Left colon (tissue), 2 donors: ENCODE data around the gene CABP1. TPM values are rescaled to one million over a fixed set of nuclear protein-coding genes. Genes with fewer than 3 reads are reported as not detected.

ENCODE experiments used
- ATAC-seq: fragments of 200-7000 bp; cut with Tn5 transposase; one replicate; pipeline ENCODE4 v1.9.1; 2020; ENCODE audit warnings: mild to moderate bottlenecking, moderate library complexity
- DNase-seq, 2 donors: peaks; one replicate each; pipeline ENCODE4 v3.0.0-alpha.2; 2020
- intact Hi-C, 2 donors: fragments of 100-400 bp; cut with DNase I in 1 of 2; cut with micrococcal nuclease in 1 of 2; formaldehyde crosslinking; loops; one replicate each; pipeline versions ENCODE4 v1.11.2 to v1.14.0; 2022; cut with DNase I, micrococcal nuclease
- total RNA-seq, 2 donors: library from RNA; stranded (reverse); fragmentation: NEBNext Ultra II Directional; extraction: Animal tissue kit (Norgen Biotek cat#: 25700); gene quantifications; one replicate each; pipeline ENCODE4 v1.2.1, GENCODE V29; 2021
- donor health status: DM: no; HTN: no; CAD: no.
- donor health status: DM: yes; HTN: yes; CAD: no.

The CABP1 gene
- total RNA-seq, 2 donors from 2014 or later: 1.2 to 2.5 TPM

DNA sequence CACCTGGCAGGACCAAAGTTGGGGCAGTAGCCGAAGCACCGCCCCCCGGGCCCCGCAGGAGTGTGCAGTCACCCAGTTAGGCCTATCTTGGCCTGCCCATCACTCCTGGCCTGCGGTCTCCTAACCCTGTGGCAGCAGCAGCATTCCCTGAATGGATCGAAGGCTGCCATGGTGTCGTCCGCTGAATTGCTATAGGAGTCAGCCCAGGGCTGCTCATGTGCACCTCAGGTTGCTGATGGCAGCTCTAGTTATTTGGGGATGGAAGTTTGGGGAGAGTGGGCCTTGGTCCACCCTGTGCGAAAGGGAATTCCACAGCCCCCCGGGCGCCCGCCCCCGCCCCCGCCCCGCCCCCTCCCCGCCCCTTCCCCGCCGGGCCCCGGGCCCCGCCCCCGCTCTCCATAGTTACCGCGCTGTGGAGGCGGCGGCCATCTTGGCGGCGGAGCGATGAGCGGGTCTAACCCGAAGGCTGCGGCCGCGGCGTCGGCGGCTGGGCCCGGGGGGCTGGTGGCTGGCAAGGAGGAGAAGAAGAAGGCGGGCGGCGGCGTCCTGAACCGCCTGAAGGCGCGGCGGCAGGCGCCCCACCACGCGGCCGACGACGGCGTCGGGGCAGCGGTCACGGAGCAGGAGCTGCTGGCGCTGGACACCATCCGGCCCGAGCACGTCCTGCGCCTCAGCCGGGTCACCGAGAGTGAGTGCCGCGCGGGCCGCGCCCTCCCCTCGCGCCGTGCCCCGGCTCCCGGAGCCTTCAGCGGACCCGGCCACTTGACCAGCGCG lies 69.8 kb downstream of the CABP1 start, which contains the start of gene UNC119B:
UNC119B (plus strand) TSS at position 428 of the 774 bp plus-strand sequence; CDS start at position 445, 17 bp downstream.
- intact Hi-C loops: loop anchor here in 1 of 2 donors (5.0 kb wide), 1 partner anchor 63 kb away; no protein-coding TSS in a partner anchor
- peak in 1 of 2 donors; percentile 82 for DNase-seq
- ATAC-seq: peak; percentile 81

DNA sequence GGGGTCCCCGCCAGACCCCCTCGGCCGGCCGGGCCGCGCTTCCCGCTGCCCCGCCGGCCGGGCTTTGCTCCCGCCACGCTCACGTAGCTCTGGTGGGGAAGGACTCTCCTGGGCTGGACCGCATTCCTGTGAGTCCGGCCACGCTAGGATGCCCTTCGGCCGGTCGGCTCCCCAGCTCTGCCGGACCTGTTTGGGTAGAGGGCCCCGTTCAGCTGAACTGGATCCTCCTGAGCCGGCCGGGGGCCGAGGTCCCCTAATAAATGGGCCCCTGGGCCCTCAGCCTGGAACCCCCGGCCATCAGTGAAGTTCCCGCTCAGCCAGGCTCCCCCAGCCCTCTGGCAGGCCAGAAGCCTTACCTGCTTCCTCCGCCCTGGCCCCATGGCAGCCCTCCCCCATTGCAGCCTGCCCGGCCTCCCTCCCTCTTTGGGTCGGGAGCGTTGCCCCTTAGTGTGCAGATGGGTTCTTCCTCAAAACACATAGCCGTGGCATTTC lies 70.4 kb downstream of the CABP1 start:
- peak; percentile 53 for ATAC-seq
- DNase-seq: peak in 1 of 2 donors; percentile 47
- intact Hi-C loops: loop anchor here in 1 of 2 donors (5.0 kb wide), 1 partner anchor 64 kb away; no protein-coding TSS in a partner anchor

DNA sequence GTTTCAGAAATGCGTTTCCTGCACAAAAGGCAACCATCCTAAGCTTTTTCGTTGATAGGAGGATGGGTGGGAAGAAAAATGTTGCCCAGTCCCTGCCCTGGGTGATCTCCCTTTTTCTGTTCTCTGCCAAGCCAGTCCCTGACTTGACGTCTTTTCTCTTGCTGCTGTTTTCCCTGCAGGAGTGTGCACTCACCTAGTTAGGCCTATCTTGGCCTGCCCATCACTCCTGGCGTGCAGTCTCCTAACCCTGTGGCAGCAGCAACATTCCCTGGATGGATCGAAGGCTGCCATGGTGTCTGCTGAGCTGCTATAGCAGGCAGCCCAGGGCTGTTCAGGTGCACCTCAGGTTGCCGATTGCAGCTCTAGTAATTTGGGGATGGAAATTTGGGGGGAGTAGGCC lies 71.0 kb downstream of the CABP1 start:
- intact Hi-C loops: loop anchor here in 1 of 2 donors (5.0 kb wide), 1 partner anchor 64 kb away; no protein-coding TSS in a partner anchor
- ATAC-seq (peak; percentile 20), DNase-seq (no peak)

DNA sequence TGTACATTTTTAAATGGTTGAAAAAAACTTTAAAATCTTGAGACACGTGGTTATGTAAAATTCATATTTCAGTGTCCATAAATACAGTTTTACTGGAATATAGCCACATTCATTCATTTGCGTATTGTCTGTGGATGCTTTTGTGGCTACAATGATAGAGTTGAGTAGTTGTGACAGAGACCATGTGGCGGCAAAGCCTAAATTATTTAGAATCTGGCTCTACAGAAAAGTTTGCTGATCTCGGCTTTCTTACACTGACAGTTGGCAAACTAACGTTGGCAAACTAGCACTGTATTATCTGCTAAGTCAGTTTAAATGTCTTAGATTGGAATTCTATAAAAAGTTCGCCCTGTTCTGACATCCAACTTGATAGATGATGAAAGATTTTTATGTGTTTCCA lies 72.2 kb downstream of the CABP1 start:
- ATAC-seq: no peak
- no peak for DNase-seq
- intact Hi-C loops: loop anchor here in 1 of 2 donors (2.0 to 5.0 kb wide), 2 partner anchors 65 to 130 kb away; no protein-coding TSS in a partner anchor

DNA sequence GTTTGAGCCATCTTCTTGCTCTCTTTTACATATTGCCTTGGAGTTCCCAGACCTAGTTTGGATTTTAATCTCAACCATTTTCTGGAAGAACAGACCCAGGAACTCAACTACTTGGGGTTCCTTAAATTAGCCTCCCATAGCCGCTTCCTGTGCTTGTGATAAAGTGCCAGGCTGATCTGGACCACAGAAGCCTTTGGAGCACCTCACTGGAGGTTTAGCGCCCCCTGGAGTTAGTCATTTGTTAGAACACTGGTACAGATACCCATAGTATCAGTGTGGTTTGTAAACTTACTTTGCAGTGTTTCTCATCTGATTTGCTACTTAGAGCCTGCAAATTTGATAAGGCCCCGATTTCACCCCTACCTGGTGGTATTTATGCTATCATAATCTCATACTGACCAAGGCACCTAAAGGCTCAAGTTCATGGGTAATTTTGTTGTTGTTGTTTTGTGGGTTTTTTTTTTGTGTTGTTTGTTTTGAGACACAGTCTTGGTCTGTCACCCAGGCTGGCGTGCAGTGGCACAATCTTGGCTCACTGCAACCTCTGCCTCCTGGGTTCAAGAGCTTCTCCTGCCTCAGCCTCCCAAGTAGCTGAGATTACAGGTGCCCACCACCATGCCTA lies 73.5 kb downstream of the CABP1 start:
- ATAC-seq: peak; percentile 51
- intact Hi-C loops: loop anchor here in 1 of 2 donors (2.0 to 5.0 kb wide), 2 partner anchors 67 to 131 kb away; no protein-coding TSS in a partner anchor
- DNase-seq: peak; percentile 72 to 73

Other genes with a start within 250 kb of the CABP1 start
- gene COX6A1, start 202.5 kb upstream of the CABP1 start, total RNA-seq: 1,000 to 10,000 TPM in 1 of 2 donors, 100 to 1,000 TPM in 1; 936 to 1,140 TPM
- gene TRIAP1, start 194.2 kb upstream of the CABP1 start, total RNA-seq: 10 to 100 TPM; 14.1 to 20.1 TPM
- gene GATC, start 194.2 kb upstream of the CABP1 start, total RNA-seq: 10 to 100 TPM; 18.9 to 32.7 TPM
- gene SRSF9, start 170.9 kb upstream of the CABP1 start, total RNA-seq: 100 to 1,000 TPM; 135 to 143 TPM
- gene DYNLL1, start 144.5 kb upstream of the CABP1 start, total RNA-seq: 100 to 1,000 TPM; 338 to 371 TPM
- 10 to 100 TPM; 31.2 to 35.1 TPM for gene COQ5, start 111.5 kb upstream of the CABP1 start, total RNA-seq
- 100 to 1,000 TPM; 211 to 223 TPM for gene RNF10, start 106.3 kb upstream of the CABP1 start, total RNA-seq
- gene POP5, start 59.2 kb upstream of the CABP1 start, total RNA-seq: 10 to 100 TPM; 28.5 to 34.5 TPM
- gene MLEC, start 46.5 kb downstream of the CABP1 start, total RNA-seq: 100 to 1,000 TPM; 271 to 278 TPM
- gene UNC119B, start 69.8 kb downstream of the CABP1 start, total RNA-seq: 10 to 100 TPM; 15.1 to 27.5 TPM
- gene ACADS, start 85.2 kb downstream of the CABP1 start, total RNA-seq: 100 to 1,000 TPM; 183 to 209 TPM